SK-N-SH (cell line): ENCODE data around the gene C19orf44. TPM values are rescaled to one million over a fixed set of nuclear protein-coding genes. Genes with fewer than 3 reads are reported as not detected.

Source experiments
- CTCF ChIA-PET: fragments of 300-600, 350-600 bp; formaldehyde crosslinking; extraction: SDS; loops from one replicate; lab custom pipeline; 2021; lab: Yijun Ruan, JAX
- POLR2A ChIA-PET: fragments of 350-600 bp; sonication (Branson Sonifier 250); formaldehyde crosslinking; extraction: SDS; loops from one replicate; lab custom pipeline; 2020; ENCODE audit warnings: antibody characterized with exemption, inconsistent platforms; lab: Yijun Ruan, JAX
- DNase-seq: peaks from one replicate; pipeline ENCODE4 v3.0.0; 2012
- H2AFZ ChIP-seq: fragments of 200-600 bp; sonication (generic); 2 replicates; pipeline ENCODE4 v1.8.1; 2016; ENCODE audit warnings: antibody characterized with exemption, mild to moderate bottlenecking, low read depth
- H3F3A ChIP-seq: fragments of 200-600 bp; sonication (generic); replicated peaks from 2 replicates; pipeline ENCODE3; 2016; ENCODE audit warnings: antibody characterized with exemption, mild to moderate bottlenecking; ENCODE audit not compliant: insufficient read depth
- H3K27ac ChIP-seq, 2 experiments: fragments of 200-500 bp in 1 of 2; fragments of 200-600 bp in 1 of 2; sonication (Bioruptor generic) in 1 of 2; sonication (generic), shearing (Covaris generic) in 1 of 2; 2 replicates each; pipeline versions ENCODE4 v1.5.1 to v1.6.1; 2014 to 2016; ENCODE audit warnings: low read depth in 2 of 2, inconsistent platforms in 1 of 2, low read length in 1 of 2, mild to moderate bottlenecking in 1 of 2, mixed read lengths in 1 of 2
- H3K27me3 ChIP-seq: fragments of 200-600 bp; sonication (generic), shearing (Covaris generic); 2 replicates; pipeline ENCODE4 v1.6.1; 2016; ENCODE audit warnings: mixed run types; ENCODE audit not compliant: insufficient read depth
- H3K36me3 ChIP-seq, 2 experiments: fragments of 200-500 bp in 1 of 2; fragments of 200-600 bp in 1 of 2; sonication (Bioruptor generic) in 1 of 2; sonication (generic) in 1 of 2; replicated peaks in 1 of 2; 2 replicates each; pipeline versions ENCODE3 to v1.5.1; 2014 to 2016; ENCODE audit warnings: low read length in 1 of 2, mild to moderate bottlenecking in 1 of 2; ENCODE audit not compliant: insufficient read depth in 2 of 2, control insufficient read depth in 1 of 2
- H3K4me1 ChIP-seq, 2 experiments: fragments of 200-500 bp in 1 of 2; fragments of 200-600 bp in 1 of 2; sonication (Bioruptor generic) in 1 of 2; sonication (generic), shearing (Covaris generic) in 1 of 2; 2 replicates each; pipeline versions ENCODE4 v1.5.1 to v1.6.1; 2014 to 2016; ENCODE audit warnings: low read depth in 1 of 2, low read length in 1 of 2, mixed run types in 1 of 2; ENCODE audit not compliant: insufficient read depth in 2 of 2, control insufficient read depth in 1 of 2
- H3K4me2 ChIP-seq: fragments of 200-600 bp; sonication (generic), shearing (Covaris generic); 2 replicates; pipeline ENCODE4 v1.6.1; 2017; ENCODE audit warnings: mixed run types
- H3K4me3 ChIP-seq, 2 experiments: fragments of 200-500 bp in 1 of 2; fragments of 200-600 bp in 1 of 2; sonication (Bioruptor generic) in 1 of 2; sonication (generic), shearing (Covaris generic) in 1 of 2; 2 replicates each; pipeline versions ENCODE4 v1.5.1 to v1.8.1; 2014 to 2016; ENCODE audit warnings: low read depth in 2 of 2, inconsistent platforms in 1 of 2, low read length in 1 of 2, mild to moderate bottlenecking in 1 of 2, mixed read lengths in 1 of 2, moderate library complexity in 1 of 2
- H3K79me2 ChIP-seq: fragments of 200-600 bp; sonication (generic); 2 replicates; pipeline ENCODE4 v1.8.1; 2017; ENCODE audit warnings: mild to moderate bottlenecking; ENCODE audit not compliant: insufficient read depth
- H3K9ac ChIP-seq: fragments of 200-600 bp; sonication (generic); 2 replicates; pipeline ENCODE4 v1.6.1; 2017; ENCODE audit warnings: mixed run types
- H3K9me2 ChIP-seq: fragments of 200-600 bp; sonication (generic); 2 replicates; pipeline ENCODE4 v1.6.1; 2017; ENCODE audit warnings: mixed run types
- H3K9me3 ChIP-seq: fragments of 200-600 bp; sonication (generic); 2 replicates; pipeline ENCODE4 v1.6.1; 2017; ENCODE audit warnings: mixed run types, mild to moderate bottlenecking, moderate library complexity
- H4K20me1 ChIP-seq: fragments of 200-600 bp; sonication (generic); 2 replicates; pipeline ENCODE4 v1.6.1; 2017; ENCODE audit warnings: mild to moderate bottlenecking, mixed run types; ENCODE audit not compliant: insufficient read depth
- CHD2 ChIP-seq: fragments of 150-350 bp; IDR thresholded peaks from 2 replicates; pipeline ENCODE4 v1.6.1; 2018; ENCODE audit warnings: low read length; ENCODE audit not compliant: partially characterized antibody
- EP300 ChIP-seq, 2 experiments: IDR thresholded peaks; 2 replicates each; pipeline versions ENCODE4 v1.4.0 to v1.6.1; 2012; ENCODE audit warnings: borderline replicate concordance in 1 of 2, low read depth in 1 of 2, low read length in 1 of 2
- EZH2phosphoT487 ChIP-seq: fragments of 200-600 bp; sonication (generic); IDR thresholded peaks from 2 replicates; pipeline ENCODE4 v1.6.1; 2017; ENCODE audit warnings: low read depth, mixed run types, mild to moderate bottlenecking, antibody characterized with exemption, moderate library complexity, borderline replicate concordance
- GABPA ChIP-seq: IDR thresholded peaks from 2 replicates; pipeline ENCODE4 v1.4.0; 2012; ENCODE audit warnings: low read depth, mild to moderate bottlenecking
- GATA2 ChIP-seq: sonication (generic); formaldehyde crosslinking; IDR thresholded peaks from 2 replicates; pipeline ENCODE4 v1.5.0; 2020; ENCODE audit warnings: mild to moderate bottlenecking, missing genetic modification reagents
- IRF3 ChIP-seq: fragments of 150-350 bp; IDR thresholded peaks from 2 replicates; pipeline ENCODE4 v1.6.1; 2016; ENCODE audit warnings: mild to moderate bottlenecking, low read depth, low read length
- JUND ChIP-seq: IDR thresholded peaks from 2 replicates; pipeline ENCODE4 v1.4.0; 2012
- REST ChIP-seq: IDR thresholded peaks from 2 replicates; pipeline ENCODE4 v1.6.1; 2012; ENCODE audit warnings: mild to moderate bottlenecking, low read depth, low read length, moderate library complexity
- RFX5 ChIP-seq: IDR thresholded peaks from 2 replicates; pipeline ENCODE4 v1.6.1; 2012; ENCODE audit warnings: mild to moderate bottlenecking, improper control_type of control experiment, low read length
- SMC3 ChIP-seq: IDR thresholded peaks from 2 replicates; pipeline ENCODE4 v1.6.1; 2012; ENCODE audit warnings: low read depth, low read length, improper control_type of control experiment
- TCF12 ChIP-seq: IDR thresholded peaks from 2 replicates; pipeline ENCODE4 v1.4.0; 2012
- TEAD4 ChIP-seq: IDR thresholded peaks from 2 replicates; pipeline ENCODE4 v1.4.0; 2012; ENCODE audit warnings: mild to moderate bottlenecking, borderline replicate concordance; ENCODE audit not compliant: insufficient read depth
- USF2 ChIP-seq: fragments of 150-350 bp; IDR thresholded peaks from 2 replicates; pipeline ENCODE4 v1.6.1; 2017; ENCODE audit warnings: antibody characterized with exemption, low read length, low read depth, borderline replicate concordance
- YY1 ChIP-seq: IDR thresholded peaks from 2 replicates; pipeline ENCODE4 v1.4.0; 2012; ENCODE audit warnings: low read depth, mild to moderate bottlenecking
- WGBS: methylation state at CpG from one replicate; pipeline ENCODE4 v1.1.6; 2017; ENCODE audit warnings: low lambda C conversion rate; 5-methylcytosine and 5-hydroxymethylcytosine counted together
- polyA plus RNA-seq, 3 experiments: library from polyadenylated mRNA; depleted of rRNA; stranded (reverse); fragments of >200 nt; gene quantifications; 2 replicates each; pipeline ENCODE4 v1.2.3, GENCODE V29; 2012

The C19orf44 gene
- polyA plus RNA-seq, 1 of the 3 experiments (the other 2 are of a cell fraction) = 6.0 TPM

- Histone ChIP-seq H3K9ac (no peak overlapping the region), H3K79me2 (peaks cover 49% of the 10 kb centered on the region), H3K9me3 (no peaks in the 10 kb centered on the region), H3K4me3 (no peak overlapping the region), H3K36me3 (peaks cover 35 to 37% of the 10 kb centered on the region in 2 experiments), H3K9me2 (no peaks in the 10 kb centered on the region), H3K27ac (no peak overlapping the region), H3F3A (no peaks in the 10 kb centered on the region), H2AFZ (no peak overlapping the region), H3K4me1 (peaks cover 0 to 10% of the 10 kb centered on the region in 2 experiments; a peak in 1 of 4 replicates), H3K27me3 (no peaks in the 10 kb centered on the region), H3K4me2 (no peak overlapping the region), H4K20me1 (no peaks in the 10 kb centered on the region)
- DNase-seq = no peak
- ChIA-PET CTCF (no interaction called here), POLR2A (no interaction called here)
- TF ChIP-seq YY1 = no peak
- no peak for TF ChIP-seq GATA2 (CRISPR knock-in tag)
- no peak for TF ChIP-seq TCF12
- no peak for TF ChIP-seq SMC3
- no peak for TF ChIP-seq RFX5
- TF ChIP-seq EZH2phosphoT487 = no peak
- no peak for TF ChIP-seq TEAD4
- TF ChIP-seq USF2 = no peak
- no peak for TF ChIP-seq CHD2
- no peak for TF ChIP-seq EP300 (IDR thresholded peaks at IDR 0.05; ENCODE audit: borderline replicate concordance in 1 of 2, low read depth in 1 of 2, low read length in 1 of 2)
- TF ChIP-seq GABPA = no peak
- no peak for TF ChIP-seq JUND
- no peak for TF ChIP-seq REST
- no peak for TF ChIP-seq IRF3
- 88% methylated on average over 5 of the region's 5 CpGs for WGBS
Measured at GRCh38 chr19:16566702-16567101, 70.5 kb downstream of the C19orf44 start.
